ENCODE measurements around the gene DMTF1. TPM values are rescaled to one million over a fixed set of nuclear protein-coding genes. Genes with fewer than 3 reads are reported as not detected.

The DMTF1 gene
- total and polyA plus RNA-seq, 2 experiments from 2014 or later = 44.6 to 68.7 TPM

GRCh38 chr7:87170828-87171227 is 18.6 kb downstream of the DMTF1 start:
- TF ChIP-seq, protein P1, sequence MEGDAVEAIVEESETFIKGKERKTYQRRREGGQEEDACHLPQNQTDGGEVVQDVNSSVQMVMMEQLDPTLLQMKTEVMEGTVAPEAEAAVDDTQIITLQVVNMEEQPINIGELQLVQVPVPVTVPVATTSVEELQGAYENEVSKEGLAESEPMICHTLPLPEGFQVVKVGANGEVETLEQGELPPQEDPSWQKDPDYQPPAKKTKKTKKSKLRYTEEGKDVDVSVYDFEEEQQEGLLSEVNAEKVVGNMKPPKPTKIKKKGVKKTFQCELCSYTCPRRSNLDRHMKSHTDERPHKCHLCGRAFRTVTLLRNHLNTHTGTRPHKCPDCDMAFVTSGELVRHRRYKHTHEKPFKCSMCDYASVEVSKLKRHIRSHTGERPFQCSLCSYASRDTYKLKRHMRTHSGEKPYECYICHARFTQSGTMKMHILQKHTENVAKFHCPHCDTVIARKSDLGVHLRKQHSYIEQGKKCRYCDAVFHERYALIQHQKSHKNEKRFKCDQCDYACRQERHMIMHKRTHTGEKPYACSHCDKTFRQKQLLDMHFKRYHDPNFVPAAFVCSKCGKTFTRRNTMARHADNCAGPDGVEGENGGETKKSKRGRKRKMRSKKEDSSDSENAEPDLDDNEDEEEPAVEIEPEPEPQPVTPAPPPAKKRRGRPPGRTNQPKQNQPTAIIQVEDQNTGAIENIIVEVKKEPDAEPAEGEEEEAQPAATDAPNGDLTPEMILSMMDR (IDR thresholded peaks at IDR 0.05; ENCODE audit: low read depth, low read length) = no peak
- H3K27me3 ChIP-seq = no peaks in the 10 kb centered on the region
- H3K27ac ChIP-seq = no peak overlapping the region
- H3K9me3 ChIP-seq (ENCODE audit: low read depth) = no peaks in the 10 kb centered on the region
- peaks cover 97% of the 10 kb centered on the region for H3K36me3 ChIP-seq
- no peak overlapping the region for H3K4me3 ChIP-seq
- H3K4me1 ChIP-seq (ENCODE audit: low read depth) = no peaks in the 10 kb centered on the region
- no peak for DNase-seq (ENCODE audit: low read depth in 1 of 2, low spot score in 1 of 2)

DNA sequence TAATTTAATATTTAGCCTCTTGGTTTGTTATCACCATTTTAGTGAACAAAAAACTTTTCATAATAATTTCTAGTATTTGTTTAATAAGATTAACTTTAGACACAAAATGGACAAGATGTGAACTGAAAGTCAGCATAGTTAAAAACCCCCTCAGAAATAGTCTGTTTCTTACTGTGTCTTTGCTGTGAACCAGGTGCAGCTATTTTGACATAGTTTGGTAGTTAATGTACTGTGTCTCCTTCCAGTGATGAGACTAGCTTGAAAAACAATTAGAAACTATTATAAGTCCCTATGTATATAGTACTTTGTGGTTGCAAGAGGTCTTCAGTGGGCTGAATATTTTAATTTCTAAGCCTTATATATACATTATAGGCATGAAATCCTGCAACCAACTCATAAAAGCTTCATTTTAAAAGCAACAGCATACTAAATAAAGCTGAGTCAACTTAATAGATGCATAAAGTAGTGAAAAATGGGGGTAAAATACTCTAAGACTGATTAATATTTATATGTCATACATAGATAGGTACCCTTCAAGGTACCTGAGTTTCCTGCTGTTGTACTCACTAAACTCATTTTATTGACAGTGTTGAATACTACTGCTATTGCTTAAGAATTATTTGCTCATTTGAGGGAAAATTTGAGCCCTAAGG is 19.2 kb downstream of the DMTF1 start:
- no peaks in the 10 kb centered on the region for H3K27me3 ChIP-seq
- no peak overlapping the region for H3K4me3 ChIP-seq
- TF ChIP-seq, protein P1 (IDR thresholded peaks at IDR 0.05; ENCODE audit: low read depth, low read length) = no peak
- H3K4me1 ChIP-seq (ENCODE audit: low read depth) = peaks cover 4% of the 10 kb centered on the region
- DNase-seq (ENCODE audit: low read depth in 1 of 2, low spot score in 1 of 2) = no peak
- H3K27ac ChIP-seq = no peak overlapping the region
- H3K36me3 ChIP-seq = peaks cover 96% of the 10 kb centered on the region
- no peaks in the 10 kb centered on the region for H3K9me3 ChIP-seq (ENCODE audit: low read depth)

GRCh38 chr7:87173471-87173870 is 21.2 kb downstream of the DMTF1 start:
- H3K27ac ChIP-seq = no peak overlapping the region
- no peaks in the 10 kb centered on the region for H3K9me3 ChIP-seq (ENCODE audit: low read depth)
- no peak for DNase-seq (ENCODE audit: low read depth in 1 of 2, low spot score in 1 of 2)
- H3K27me3 ChIP-seq = no peaks in the 10 kb centered on the region
- peaks cover 4% of the 10 kb centered on the region for H3K4me1 ChIP-seq (ENCODE audit: low read depth)
- TF ChIP-seq, protein P1 (IDR thresholded peaks at IDR 0.05; ENCODE audit: low read depth, low read length) = no peak
- no peak overlapping the region for H3K4me3 ChIP-seq
- peaks cover 90% of the 10 kb centered on the region for H3K36me3 ChIP-seq

DNA sequence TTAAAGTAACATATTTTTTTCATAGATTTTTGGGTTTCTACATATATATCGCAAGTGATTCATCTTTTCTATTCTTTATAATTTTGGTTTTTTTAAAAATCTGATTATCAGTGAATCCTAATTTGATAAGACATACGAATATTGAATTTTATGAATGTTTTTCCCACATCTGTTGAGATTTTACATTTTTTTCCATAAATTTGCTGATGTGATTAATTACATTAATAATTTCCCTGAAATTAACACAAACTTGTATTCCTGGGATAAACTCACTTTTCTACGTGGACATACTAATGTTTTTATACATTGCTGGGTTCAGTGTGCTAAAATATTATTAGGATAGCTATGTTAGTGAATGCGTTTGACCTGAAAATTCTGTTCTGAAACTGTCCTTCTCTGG is 26.1 kb downstream of the DMTF1 start:
- H3K36me3 ChIP-seq = peaks cover 82% of the 10 kb centered on the region
- TF ChIP-seq, protein P1 (IDR thresholded peaks at IDR 0.05; ENCODE audit: low read depth, low read length) = no peak
- no peaks in the 10 kb centered on the region for H3K9me3 ChIP-seq (ENCODE audit: low read depth)
- no peak overlapping the region for H3K4me3 ChIP-seq
- peaks cover 4% of the 10 kb centered on the region for H3K4me1 ChIP-seq (ENCODE audit: low read depth)
- H3K27ac ChIP-seq = no peak overlapping the region
- no peaks in the 10 kb centered on the region for H3K27me3 ChIP-seq
- DNase-seq (ENCODE audit: low read depth in 1 of 2, low spot score in 1 of 2) = no peak

DNA sequence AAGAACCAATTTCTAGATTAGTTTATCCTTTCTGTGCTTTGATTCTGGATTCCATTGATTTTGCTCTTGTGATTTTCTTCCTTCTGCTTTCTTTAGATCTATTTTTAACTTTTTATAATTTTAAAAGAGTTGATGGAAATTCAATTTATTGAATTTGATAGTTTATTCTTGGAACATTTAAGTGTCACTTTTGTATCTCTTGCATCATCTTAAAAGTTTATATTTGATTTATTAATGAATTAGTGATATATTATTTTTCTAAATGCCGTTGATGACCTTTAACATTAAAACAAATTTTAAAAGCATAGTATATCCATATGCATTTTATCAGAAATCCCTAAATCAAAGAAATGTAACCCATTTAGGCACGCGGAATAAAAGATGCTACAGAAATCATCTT is 26.9 kb downstream of the DMTF1 start:
- Histone ChIP-seq H3K27me3 (no peaks in the 10 kb centered on the region), H3K9me3 (ENCODE audit: low read depth) (no peaks in the 10 kb centered on the region), H3K36me3 (peaks cover 81% of the 10 kb centered on the region), H3K4me3 (no peak overlapping the region), H3K4me1 (ENCODE audit: low read depth) (peaks cover 4% of the 10 kb centered on the region), H3K27ac (no peak overlapping the region)
- TF ChIP-seq, protein P1 (IDR thresholded peaks at IDR 0.05; ENCODE audit: low read depth, low read length) = no peak
- DNase-seq (ENCODE audit: low read depth in 1 of 2, low spot score in 1 of 2) = no peak

Data from cardiac muscle cell (in vitro differentiated cells and primary cell).